Putamen (tissue), 1 donor: ENCODE data around the gene ITGAX.
A peak's percentile ranks its signal among the peaks of the same experiment; 100 is the strongest.

Experiments used
- DNase-seq: peaks from one replicate; pipeline ENCODE4 v3.0.0-alpha.2; 2016; ENCODE audit warnings: low spot score

ITGAX gene

DNA sequence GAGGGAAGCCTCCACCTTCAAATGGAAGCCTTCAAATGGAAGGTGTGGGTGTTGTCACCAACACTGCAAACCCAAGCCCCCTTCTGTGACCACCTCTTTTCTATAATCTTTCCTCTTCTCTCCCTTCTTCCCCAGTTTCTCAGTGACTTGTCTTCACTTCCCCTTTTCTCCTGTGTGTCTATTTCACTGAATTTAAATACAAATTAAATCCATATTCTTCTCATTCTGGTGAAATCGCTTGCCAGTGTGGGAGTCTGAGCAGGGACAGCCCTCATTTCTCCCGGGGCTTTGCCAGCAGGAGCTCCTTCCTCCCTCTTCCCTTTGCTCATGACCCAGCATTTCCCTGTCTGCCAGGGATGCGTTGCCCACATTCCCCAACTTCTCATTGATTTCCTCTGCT is 6.4 kb upstream of the ITGAX start:
- no peak for DNase-seq

GRCh38 chr16:31350275-31351005 is 4.5 kb upstream of the ITGAX start:
- DNase-seq: no peak

DNA sequence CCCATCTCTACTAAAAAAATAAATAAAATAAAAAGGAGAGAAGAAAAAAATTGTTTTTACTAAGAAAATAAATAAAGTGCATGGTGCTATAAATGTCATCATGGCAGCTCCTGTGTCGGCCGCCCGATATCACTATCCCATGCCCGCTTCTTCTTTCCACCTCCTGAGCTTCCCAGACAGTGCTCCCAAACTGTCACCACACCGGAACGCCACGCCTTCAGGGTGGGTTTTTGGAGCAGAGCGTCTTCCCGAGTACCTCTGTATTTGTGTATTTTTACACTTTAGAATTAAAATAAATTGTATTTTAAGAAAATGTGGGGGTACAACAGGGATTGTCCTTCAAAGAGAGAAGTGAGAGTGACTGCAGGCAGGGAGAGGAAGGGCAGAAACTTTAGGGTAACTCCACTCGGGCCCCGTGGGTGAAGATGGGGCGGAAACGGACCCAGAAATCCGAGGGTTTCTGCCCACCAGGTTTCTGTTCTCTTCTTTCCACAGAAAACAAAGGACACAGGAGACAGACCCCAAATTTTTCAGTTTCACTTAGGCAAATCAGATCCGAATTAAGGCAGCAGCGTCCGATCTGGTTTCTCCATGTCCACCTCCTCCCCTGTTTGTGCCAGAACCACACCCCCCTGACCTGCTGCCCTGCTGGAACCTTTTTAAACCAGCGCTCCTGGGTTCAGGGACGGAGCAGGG is 3.6 kb upstream of the ITGAX start:
- DNase-seq: no peak

DNA sequence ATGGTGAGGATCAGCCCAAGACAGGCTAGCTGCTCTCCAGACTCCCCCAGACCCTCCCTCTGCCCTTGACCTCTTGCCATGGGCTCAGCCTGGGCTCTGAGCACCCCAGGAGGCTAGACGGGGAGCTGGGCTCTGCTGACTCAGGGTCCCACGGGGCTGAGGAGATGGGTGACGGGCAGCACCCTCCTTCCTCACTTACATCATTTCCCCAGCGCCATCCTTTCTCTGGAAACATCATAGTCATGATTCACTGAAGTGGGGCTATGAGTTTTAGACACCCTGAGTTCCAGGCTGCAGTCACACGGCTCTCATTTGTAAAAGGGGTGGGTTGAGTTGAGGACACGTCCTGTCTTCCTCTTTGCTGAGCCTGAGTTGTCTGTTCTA is 3.0 kb upstream of the ITGAX start:
- peak; percentile 21 for DNase-seq

GRCh38 chr16:31352376-31353115 is 2.4 kb upstream of the ITGAX start:
- DNase-seq: no peak

DNA sequence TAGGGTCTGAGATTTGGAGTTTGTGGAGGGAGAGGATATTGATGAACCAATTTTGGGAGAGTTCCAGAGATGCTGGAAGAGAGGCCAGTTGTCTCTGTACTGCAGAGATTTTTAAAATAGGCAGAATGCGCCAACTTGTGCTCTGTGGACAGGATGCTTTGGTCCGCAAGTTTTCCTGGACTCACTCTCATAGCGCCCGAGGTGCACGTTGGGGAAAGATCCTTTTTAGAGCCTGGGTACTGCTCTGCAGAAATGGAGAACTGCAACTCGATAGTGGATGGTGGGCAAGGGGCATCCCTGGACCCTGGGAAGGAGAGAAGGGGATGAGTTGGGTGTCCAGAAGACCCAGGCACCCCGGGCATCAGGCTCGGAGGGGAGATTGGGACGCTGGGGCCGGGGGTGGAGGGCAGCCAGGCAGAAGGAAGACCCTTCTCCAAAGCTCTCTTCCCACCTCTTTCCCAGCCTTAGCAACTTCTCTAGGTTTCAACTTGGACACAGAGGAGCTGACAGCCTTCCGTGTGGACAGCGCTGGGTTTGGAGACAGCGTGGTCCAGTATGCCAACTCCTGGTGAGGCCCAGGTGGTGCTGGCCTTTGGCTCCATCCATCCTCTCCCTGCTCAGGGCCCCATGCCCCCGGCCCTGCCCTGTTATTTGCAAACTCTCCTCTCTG is 590 bp downstream of the ITGAX start:
- DNase-seq: no peak

DNA sequence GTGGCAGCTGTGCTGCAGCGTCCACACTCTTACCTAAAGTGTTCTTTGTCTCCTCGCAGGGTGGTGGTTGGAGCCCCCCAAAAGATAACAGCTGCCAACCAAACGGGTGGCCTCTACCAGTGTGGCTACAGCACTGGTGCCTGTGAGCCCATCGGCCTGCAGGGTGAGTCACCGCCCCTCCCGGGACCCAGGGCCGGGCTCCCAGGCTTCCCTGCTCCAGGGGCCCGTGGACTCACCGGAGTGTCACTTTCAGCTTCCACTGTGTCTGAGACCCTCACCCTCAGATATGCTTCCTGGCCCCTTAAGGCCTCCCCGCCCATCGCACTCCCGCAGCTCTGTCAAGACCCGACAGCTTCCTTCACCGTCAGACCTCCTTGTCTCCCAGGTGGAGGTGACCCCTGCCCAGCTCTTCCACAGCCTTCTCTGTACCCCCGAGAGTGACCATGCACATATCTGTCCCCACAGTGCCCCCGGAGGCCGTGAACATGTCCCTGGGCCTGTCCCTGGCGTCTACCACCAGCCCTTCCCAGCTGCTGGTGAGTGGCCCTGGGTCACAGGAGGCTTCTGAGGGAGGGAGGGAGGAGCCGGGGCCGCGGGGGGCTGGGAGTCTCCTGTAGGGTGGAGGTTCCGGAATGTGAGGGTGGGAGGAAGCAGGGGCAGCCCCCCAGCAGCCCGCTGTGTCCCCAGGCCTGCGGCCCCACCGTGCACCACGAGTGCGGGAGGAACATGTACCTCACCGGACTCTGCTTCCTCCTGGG is 1.8 kb downstream of the ITGAX start:
- no peak for DNase-seq

- no peak for DNase-seq
Measured at GRCh38 chr16:31357324-31358109, 2.5 kb downstream of the ITGAX start.

GRCh38 chr16:31360251-31360650 is 5.3 kb downstream of the ITGAX start:
- DNase-seq: no peak

GRCh38 chr16:31361201-31362110 is 6.5 kb downstream of the ITGAX start:
- DNase-seq: no peak

DNA sequence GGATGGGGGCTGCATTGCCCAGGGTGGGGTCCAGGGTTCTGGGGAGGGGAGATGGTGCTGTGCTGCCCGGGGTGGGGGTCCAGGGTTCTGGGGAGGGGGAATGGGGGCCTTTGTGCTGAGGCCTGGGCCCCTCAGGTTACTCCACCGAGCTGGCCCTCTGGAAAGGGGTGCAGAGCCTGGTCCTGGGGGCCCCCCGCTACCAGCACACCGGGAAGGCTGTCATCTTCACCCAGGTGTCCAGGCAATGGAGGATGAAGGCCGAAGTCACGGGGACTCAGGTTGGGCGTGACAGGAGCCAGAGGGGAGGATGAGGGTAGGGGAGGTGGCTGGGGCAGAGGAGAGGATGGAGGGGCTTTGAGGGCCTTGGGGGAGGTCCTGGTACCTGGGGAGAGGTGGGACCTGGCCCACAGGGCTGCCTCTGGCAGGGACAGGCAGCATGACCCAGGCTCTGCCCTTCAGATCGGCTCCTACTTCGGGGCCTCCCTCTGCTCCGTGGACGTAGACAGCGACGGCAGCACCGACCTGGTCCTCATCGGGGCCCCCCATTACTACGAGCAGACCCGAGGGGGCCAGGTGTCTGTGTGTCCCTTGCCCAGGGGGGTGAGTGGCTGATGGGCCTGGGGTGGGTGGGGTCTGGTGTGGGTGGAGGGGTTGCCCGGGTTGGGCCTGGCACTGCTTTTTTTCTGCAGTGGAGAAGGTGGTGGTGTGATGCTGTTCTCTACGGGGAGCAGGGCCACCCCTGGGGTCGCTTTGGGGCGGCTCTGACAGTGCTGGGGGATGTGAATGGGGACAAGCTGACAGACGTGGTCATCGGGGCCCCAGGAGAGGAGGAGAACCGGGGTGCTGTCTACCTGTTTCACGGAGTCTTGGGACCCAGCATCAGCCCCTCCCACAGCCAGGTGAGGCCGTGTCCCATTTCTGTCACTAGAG is 7.8 kb downstream of the ITGAX start:
- no peak for DNase-seq

DNA sequence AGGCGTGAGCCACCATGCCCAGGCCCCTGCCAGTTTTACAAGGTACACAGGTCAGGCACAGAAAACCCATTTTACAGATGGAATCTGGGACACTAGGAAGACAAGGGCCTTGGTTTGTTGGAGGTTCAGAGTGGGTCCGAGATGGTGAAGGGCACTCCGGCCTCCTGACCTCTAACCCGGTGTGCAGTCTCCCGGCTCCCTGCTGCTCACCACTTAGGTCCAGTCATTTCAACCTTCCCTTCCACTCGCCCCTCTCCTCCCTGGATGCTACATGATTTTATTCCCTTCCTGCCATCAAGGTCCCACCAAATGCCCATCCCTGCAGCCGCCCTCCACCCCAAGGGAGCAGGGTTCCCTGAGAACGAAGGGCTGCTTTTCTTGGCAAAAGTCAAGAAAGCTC is 8.7 kb downstream of the ITGAX start:
- no peak for DNase-seq

- DNase-seq: no peak
Measured at GRCh38 chr16:31364421-31364820, 9.4 kb downstream of the ITGAX start.

GRCh38 chr16:31365131-31365865 is 10.3 kb downstream of the ITGAX start:
- no peak for DNase-seq

GRCh38 chr16:31367853-31368252 is 12.9 kb downstream of the ITGAX start:
- DNase-seq: no peak

DNA sequence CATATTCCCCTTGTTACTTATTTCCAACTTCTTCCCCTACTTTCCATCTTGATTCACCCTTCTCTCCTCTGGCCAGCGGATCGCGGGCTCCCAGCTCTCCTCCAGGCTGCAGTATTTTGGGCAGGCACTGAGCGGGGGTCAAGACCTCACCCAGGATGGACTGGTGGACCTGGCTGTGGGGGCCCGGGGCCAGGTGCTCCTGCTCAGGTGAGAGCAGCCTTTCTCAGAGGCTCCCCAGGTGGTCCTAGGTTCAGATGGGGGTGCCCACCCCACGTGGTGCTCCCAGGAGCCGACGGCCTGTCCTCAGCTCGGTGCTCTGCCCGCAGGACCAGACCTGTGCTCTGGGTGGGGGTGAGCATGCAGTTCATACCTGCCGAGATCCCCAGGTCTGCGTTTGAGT is 16.0 kb downstream of the ITGAX start:
- no peak for DNase-seq

GRCh38 chr16:31371619-31372484 is 16.9 kb downstream of the ITGAX start:
- DNase-seq: no peak
